GM19468 (cell line): Measurements from ENCODE around the gene SEMA4A.
"Not testable (repeated sequence)": the region's sequence is repeated elsewhere in the genome, so short reads cannot be mapped to it uniquely, and the experiment has no call there.

Source experiments
- ATAC-seq: cut with Tn5 transposase; IDR thresholded peaks from one replicate; pipeline ENCODE4 v1.9.1; 2021; ENCODE audit warnings: mild to moderate bottlenecking, moderate library complexity, moderate number of reproducible peaks; ENCODE audit not compliant: unreplicated experiment; ENCODE audit errors: extremely low read depth

Gene SEMA4A

DNA sequence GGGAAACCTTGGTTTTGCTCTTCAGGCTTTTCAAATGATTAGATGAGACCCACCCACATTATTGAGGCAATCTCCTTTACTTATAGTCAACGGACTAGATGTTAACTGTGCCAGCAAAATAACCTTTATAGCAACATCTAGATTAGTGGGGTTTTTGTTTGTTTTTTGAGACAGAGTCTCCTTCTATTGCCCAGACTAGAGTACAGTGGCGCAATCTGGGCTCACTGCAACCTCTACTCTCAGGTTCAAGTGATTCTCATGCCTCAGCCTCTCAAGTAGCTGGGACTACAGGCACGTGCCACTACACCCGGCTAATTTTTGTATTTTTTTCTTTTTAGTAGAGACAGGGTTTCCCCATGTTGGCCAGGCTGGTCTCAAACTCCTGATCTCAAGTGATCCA, 36.9 kb downstream of the SEMA4A start:
- ATAC-seq = not testable (repeated sequence)

DNA sequence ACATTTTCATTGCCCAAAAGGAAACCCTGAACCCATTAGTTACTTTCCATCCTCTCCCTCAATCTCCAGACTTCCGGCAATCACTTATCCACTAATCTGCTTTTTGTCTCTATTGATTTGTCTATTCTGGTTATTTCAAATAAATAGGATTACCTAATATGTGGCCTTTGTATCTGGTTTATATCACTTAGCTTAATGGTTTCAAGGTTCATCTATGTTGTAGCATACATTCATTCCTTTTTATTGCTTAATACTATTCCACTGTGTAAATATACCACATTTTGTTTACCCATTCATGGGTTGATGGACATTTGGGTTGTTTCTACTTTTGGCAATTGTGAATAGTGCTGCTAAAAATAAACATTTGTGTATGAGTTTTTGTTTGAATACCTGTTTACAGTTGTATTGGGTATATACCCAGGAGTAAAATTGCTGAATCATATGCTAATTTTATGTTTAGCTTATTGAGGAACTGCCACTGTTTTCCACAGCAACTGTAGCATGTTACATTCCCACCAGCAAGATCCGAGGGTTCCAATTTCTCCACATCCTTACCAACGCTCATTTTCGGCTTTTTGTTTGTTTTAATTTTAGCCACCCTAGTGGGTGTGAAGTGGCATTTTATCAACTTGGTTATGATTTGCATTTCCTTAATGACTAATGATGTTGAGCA, 38.0 kb downstream of the SEMA4A start:
- no peak for ATAC-seq

DNA sequence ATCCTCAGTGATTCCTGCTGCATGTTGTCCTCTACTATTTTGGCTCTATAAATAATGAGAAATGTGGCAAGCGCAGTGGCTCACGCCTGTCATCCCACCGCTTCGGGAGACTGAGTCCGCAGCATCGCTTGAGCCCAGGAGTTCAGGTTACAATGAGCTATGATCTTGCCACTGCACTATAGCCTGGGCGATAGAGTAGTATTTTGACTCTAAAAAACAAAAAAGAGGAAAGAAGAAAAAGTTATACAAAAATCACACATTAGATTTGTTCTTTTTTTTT, 39.8 kb downstream of the SEMA4A start:
- no peak for ATAC-seq

DNA sequence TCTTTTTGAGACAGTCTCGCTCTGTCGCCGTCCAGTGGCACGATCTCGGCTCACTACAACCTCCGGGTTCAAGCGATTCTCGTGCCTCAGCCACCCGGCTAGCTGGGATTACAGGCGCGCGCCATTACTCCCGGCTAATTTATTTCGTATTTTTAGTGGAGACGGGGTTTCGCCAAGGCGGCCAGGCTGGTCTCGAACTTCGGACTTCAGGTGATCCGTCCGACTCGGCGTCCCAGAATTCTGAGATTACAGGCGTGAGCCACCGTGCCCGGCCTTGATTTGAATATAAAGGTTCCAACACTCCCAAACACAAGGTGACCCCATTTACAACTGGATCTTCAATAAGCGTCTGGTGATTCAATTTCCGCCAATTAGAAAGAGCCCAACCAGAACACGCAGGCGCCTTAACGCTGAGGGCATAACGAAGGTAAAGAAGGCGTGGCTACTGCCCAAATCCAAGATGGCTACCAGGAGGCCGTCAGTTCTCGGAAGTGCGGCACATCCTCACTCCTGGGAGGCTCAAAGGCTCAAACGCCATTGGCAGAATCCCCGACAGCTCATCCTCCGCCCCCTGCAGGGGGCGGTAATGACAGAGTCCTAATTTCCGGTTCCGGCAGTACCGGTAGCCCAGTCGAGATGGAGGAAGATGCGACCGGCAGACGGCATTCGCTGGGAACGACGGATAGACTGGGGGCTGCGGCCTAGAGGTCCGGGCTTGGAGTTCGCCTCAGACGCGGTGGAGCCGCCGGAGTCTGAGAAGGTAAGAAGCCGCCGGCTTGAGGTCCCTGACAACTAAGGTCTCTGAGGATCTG, 40.3 kb downstream of the SEMA4A start, which contains the start of gene SLC25A44:
TSS of gene SLC25A44 (plus strand) at position 617 of the 812 bp plus-strand sequence. CDS start 5,744 bp downstream, outside the sequence.
- ATAC-seq = peak; percentile 92

DNA sequence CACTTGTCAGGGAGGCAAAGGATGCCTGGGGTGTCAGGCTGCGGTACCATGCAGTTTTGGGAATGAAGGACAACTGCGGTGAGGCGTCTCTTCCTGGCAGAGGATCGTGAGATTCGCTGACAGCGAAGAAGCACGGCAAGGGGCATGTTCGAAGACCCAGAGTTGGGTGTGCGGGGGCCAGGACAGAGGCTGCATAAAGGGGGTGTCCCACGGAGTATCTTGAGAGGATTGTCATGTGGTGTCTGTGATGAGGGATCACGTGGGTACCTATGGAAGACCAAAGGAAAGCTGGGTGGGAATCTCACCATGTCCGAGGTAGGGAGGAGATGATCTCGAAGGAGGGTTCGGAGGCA, 40.9 kb downstream of the SEMA4A start:
- ATAC-seq = no peak

DNA sequence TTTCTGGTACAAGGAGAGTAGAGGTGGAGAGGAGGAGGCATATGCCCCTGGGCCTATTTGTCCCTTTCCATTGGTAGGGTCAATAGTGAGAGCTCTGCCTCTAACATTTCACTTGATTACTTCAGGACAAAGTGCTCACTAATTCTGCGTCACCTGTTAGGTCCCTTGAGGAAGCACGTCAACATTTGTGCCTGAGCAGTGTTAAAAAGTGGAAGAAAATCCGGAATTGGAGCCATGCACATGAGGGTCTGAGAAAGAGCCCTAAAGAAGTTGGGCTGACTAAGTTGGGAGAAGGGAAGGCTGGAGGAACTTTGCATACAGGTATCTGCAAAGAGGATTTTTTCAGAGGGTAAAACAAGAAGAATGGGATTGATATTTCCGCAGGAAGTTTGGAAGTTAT, 42.5 kb downstream of the SEMA4A start:
- ATAC-seq = no peak

DNA sequence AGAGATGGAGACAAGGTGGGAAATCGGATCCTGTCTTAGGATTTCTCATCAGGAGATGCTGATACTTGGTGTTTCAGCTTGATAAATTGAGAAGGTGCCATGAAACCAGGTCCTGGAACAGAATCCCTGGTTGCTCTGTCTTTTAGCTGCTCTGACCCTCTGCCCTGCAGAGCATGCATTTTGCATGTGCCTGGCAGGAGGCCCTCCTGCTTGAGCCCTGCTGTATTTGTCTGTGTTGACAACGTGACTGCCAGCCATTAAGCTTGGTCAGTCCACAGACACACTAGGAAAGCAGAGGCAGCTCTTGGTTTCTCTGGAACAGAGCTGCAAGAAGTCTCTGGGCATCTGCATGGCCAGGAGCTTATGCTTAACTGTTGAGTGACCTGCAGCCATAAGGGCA, 43.1 kb downstream of the SEMA4A start:
- ATAC-seq = no peak

DNA sequence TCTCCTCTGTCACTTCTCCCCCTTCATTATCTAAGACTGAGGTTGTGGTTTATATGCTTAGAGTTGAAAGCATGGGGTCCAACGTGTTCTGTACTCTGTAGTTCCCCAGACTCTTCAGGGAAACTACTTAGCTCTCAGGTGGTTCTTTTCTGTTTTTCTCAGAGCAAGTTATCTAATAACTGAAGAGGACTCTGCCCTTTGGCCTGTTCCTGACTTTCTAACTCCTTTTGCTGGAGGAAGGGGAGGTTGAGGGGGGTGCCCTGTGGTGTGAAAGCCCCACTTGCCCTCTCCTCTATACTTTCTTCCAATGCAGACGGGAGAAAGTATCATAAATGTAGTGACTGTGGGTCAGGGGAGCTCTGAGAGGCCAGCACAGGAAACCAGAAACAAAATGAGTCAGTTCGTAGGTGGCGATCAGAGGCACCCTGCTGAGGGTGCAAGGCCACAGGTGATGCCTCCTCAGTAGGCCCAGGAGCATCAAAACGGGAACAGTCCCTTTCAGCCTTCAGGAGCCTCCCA, 45.5 kb downstream of the SEMA4A start:
- no peak for ATAC-seq

DNA sequence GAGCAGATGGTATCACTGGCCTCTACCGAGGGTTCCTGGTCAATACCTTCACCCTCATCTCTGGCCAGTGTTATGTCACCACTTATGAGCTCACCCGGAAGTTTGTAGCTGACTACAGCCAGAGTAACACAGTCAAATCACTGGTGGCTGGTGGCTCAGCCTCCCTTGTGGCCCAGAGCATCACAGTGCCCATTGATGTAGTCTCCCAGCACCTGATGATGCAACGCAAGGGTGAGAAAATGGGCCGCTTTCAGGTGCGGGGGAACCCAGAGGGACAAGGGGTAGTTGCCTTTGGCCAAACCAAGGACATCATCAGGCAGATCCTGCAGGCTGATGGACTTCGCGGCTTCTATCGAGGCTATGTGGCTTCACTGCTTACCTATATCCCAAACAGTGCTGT, 46.7 kb downstream of the SEMA4A start:
- no peak for ATAC-seq

DNA sequence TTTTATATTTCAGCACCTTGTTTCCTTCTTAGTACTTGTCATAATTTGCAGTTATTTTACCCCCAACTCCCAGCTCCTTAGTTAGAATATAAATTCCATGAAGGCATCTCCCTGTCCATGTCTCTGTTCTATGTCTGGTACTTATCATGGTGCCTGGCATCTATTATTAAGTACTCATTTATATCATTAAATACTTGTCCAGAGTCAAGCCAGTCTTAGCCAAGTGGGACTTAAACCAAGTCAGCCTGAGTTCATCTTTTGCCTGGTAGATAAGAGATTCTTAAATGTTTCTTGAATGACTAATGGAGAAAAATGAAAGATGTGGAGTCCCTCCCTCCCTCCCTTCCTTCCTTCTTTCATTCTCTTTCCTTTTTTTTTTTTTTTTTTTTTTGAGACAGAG, 49.9 kb downstream of the SEMA4A start:
- ATAC-seq = no peak

DNA sequence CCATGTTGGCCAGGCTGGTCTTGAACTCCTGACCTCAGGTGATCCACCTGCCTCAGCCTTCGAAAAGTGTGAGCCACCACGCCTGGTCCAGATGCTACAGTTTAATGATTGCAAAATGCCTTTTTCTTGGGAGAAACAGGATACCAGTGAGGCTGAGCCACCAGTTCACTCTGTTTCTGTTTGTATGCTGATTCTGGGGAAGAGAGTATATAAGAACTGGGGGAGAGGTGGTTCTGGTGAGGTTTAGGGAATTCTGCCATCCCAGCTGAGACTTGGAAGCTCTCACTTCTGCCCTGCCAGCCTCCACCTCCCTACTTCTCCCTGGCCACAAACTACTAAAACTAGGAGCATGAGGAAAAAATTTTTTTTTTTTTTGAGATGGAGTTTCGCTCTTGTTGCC, 51.3 kb downstream of the SEMA4A start:
- ATAC-seq = no peak

DNA sequence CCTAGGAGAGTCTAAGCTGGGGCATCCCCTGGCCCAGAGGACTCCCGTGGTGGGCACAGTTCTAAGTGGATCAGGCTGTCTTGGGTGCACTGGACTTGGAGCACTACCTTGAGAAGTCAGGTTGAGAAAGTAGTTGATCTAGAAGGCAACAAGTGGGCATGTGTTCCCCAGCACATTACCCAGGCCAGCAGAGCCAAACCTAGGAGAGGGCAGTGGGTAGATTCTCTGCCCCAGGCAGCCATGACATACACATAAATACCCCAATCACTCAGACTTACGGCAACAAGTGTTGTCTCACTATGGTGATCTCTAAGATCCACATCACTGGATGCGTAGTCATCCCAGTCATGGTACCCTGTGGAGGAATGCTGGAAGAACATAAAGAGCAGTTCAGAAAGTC, 57.9 kb downstream of the SEMA4A start:
- no peak for ATAC-seq

DNA sequence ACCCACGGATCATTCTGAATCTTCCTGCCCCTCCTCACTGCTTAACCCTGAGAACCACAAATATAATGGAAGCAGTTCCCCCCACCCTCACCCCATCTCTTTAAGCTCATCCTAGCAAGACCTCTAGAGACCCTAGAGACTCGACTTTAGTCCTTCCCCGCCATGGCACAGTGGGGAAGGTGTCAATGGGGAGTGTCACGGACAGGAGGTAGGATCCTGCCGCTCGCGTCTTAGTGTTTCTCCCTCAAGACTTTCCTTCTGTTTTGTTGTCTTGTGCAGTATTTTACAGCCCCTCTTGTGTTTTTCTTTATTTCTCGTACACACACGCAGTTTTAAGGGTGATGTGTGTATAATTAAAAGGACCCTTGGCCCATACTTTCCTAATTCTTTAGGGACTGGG, 58.7 kb downstream of the SEMA4A start:
- no peak for ATAC-seq

DNA sequence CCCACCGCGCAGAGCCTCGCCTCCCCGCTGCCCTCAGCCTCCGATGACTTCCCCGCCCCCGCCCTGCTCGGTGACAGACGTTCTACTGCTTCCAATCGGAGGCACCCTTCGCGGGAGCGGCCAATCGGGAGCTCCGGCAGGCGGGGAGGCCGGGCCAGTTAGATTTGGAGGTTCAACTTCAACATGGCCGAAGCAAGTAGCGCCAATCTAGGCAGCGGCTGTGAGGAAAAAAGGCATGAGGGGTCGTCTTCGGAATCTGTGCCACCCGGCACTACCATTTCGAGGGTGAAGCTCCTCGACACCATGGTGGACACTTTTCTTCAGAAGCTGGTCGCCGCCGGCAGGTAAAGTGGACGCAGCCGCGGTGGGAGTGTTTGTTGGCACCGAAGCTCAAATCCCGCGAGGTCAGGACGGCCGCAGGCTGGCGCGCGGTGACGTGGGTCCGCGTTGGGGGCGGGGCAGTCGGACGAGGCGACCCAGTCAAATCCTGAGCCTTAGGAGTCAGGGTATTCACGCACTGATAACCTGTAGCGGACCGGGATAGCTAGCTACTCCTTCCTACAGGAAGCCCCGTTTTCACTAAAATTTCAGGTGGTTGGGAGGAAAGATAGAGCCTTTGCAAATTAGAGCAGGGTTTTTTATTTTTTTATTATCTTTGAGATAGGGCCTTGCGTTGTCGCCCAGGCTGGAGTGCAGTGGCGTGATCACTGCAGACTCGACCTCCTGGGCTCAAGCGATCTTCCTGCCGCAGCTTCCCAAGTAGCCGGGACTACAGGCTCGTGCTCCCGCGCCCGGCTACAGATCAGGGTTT, 59.7 kb downstream of the SEMA4A start, which contains the start of gene PMF1:
TSS of gene PMF1 (plus strand) at position 175 of the 811 bp plus-strand sequence. CDS start at position 184, 9 bp downstream.
- ATAC-seq = peak; percentile 65

DNA sequence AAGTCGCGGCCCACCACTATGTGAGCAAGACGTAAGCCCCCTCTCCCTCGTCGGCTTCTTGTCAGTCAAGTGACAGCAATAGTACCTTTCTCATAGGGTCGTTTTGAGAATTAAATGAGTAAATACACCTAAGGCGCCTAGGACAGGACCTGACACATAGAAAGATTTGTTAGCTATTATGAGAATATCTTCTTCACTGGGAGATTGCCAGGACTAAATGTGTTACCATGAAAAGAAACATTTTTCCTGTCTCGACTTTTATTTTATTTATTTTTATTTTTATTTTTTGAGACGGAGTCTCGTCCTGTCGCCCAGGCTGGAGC, 60.2 kb downstream of the SEMA4A start:
- no peak for ATAC-seq

DNA sequence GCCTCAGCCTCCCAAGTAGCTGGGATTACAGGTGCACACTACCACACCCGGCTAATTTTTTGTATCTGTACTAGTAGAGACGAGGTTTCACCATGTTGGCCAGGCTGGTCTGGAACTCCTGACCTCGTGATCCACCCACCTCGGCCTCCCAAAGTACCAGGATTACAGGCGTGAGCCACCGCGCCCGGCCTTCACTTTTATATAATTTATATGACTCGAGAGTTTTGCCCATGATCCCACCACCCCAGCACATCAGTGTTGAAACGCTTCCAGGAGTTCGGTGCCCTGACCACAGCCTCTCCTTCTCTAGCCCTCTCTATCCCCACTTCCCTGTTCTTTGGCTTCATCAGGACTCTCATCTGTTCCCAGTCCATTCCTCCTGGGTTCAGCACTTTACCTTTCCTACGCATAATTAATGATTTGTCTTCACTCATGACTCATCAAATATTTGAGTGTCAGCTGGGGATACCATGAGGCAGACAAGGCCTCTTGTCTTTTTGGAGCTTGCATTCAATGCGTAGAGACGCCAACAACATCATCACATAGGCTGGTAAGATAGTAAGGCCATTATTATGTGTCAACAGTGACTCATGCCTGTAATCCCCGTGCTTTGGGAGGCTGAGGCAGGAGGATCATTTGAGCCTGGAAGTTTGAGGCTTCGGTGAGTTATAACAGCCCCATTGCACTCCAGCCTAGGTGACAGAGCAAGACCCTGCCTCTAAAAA, 60.8 kb downstream of the SEMA4A start:
- no peak for ATAC-seq

DNA sequence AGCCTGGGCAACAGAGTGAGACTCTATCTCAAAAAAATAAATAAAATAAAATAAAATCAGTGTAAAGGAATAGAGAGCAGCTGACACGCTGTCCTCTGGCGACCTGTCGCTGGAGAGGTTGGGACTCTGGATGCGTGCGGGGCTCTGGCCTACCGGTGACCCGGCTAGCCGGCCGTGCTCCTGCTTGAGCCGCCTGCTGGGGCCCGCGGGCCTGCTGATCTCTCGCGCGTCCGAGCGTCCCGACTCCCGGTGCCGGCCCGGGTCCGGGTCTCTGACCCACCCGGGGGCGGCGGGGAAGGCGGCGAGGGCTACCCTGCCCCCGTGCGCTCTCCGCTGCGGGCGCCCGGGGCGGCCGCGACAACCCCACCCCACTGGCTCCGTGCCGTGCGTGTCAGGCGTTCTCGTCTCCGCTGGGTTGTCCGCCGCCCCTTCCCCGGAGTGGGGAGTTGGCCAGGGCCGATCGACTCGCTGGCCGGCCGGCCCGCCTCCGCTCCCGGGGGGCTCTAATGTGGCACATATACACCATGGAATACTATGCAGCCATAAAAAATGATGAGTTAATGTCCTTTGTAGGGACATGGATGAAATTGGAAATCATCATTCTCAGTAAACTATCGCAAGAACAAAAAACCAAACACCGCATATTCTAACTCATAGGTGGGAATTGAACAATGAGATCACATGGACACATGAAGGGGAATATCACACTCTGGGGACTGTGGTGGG, 63.1 kb downstream of the SEMA4A start:
- ATAC-seq = not testable (repeated sequence)

DNA sequence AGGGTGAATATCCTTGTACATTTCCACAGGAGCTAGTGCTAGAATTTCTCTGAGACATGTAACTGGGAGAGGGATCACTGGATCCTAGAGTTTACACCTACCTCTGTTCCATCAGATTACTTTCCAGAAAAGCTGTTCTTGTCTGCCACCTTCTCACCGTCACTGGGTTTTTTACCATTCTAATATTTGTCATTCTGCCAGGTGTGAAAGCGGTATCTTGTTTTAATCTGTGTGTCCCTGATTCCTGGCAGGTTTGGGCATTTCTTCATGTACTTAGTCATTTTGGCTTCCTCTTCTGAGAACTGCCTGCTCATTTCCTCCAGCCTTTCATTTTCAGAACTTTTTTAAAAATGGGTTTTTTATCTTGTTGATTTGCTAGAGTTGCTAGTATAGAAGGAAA, 64.5 kb downstream of the SEMA4A start:
- no peak for ATAC-seq

DNA sequence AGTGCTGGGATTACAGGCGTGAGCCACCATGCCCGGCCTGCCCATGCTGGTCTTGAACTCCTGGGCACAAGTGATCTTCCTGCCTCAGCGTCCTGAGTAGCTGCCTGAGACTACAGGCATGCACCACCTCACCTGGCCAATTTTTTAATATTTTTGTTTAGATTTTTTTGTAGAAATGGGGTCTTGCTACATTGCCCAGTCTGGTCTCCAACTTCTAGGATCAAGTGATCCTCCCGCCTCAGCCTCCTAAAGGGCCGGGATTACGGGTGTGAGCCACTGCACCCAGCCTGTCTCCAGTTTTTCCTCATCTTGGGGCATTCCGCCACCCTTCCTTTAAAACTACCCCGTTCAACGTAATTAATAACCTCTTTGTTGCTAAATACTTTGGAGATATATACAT, 66.8 kb downstream of the SEMA4A start:
- no peak for ATAC-seq
